IPS-15b (cell line): Measurements from ENCODE around the gene RPS27.
"Not testable (repeated sequence)": the region's sequence is repeated elsewhere in the genome, so short reads cannot be mapped to it uniquely, and the experiment has no call there.

Experiments
- H3K27me3 ChIP-seq: one replicate; pipeline ENCODE4 v1.6.1; 2013; ENCODE audit warnings: low read length; ENCODE audit not compliant: control insufficient read depth, insufficient read depth
- H3K36me3 ChIP-seq: one replicate; pipeline ENCODE4 v1.6.1; 2013; ENCODE audit warnings: low read length; ENCODE audit not compliant: control insufficient read depth, insufficient read depth
- H3K4me1 ChIP-seq: one replicate; pipeline ENCODE4 v1.6.1; 2013; ENCODE audit warnings: mild to moderate bottlenecking, low read length; ENCODE audit not compliant: control insufficient read depth, insufficient read depth
- H3K4me3 ChIP-seq: one replicate; pipeline ENCODE4 v1.5.1; 2013; ENCODE audit warnings: low read depth, low read length
- H3K9ac ChIP-seq: one replicate; pipeline ENCODE4 v1.6.1; 2013; ENCODE audit warnings: low read depth, mild to moderate bottlenecking, low read length
- H3K9me3 ChIP-seq: one replicate; pipeline ENCODE4 v1.6.1; 2013; ENCODE audit warnings: mild to moderate bottlenecking, low read length; ENCODE audit not compliant: control insufficient read depth, insufficient read depth

Gene RPS27

GRCh38 chr1:153995202-153995601 lies 4.6 kb downstream of the RPS27 start:
- Histone ChIP-seq H3K9me3 (no peaks in the 10 kb centered on the region), H3K27me3 (no peaks in the 10 kb centered on the region), H3K4me1 (no peaks in the 10 kb centered on the region), H3K4me3 (no peak overlapping the region), H3K36me3 (peaks cover 20% of the 10 kb centered on the region), H3K9ac (no peak overlapping the region)

GRCh38 chr1:153995640-153996039 lies 5.1 kb downstream of the RPS27 start:
- Histone ChIP-seq H3K27me3 (no peaks in the 10 kb centered on the region), H3K36me3 (peaks cover 20% of the 10 kb centered on the region), H3K4me3 (no peak overlapping the region)

GRCh38 chr1:153996882-153997281 lies 6.3 kb downstream of the RPS27 start:
- H3K9ac ChIP-seq, H3K4me3 ChIP-seq: not testable (repeated sequence)

More at GRCh38 chr1:153995640-153996039, 5.1 kb downstream of the RPS27 start:
- Histone ChIP-seq H3K9me3 (no peaks in the 10 kb centered on the region), H3K4me1 (no peaks in the 10 kb centered on the region), H3K9ac (no peak overlapping the region)

GRCh38 chr1:154000420-154000819 lies 9.9 kb downstream of the RPS27 start:
- Histone ChIP-seq H3K36me3 (no peaks in the 10 kb centered on the region), H3K9me3 (no peaks in the 10 kb centered on the region), H3K4me3 (no peak overlapping the region), H3K4me1 (no peaks in the 10 kb centered on the region), H3K9ac (no peak overlapping the region), H3K27me3 (no peaks in the 10 kb centered on the region)

More at GRCh38 chr1:153996882-153997281, 6.3 kb downstream of the RPS27 start:
- H3K27me3 ChIP-seq, H3K9me3 ChIP-seq, H3K4me1 ChIP-seq: not testable (repeated sequence)
- peaks cover 17% of the 10 kb centered on the region for H3K36me3 ChIP-seq

GRCh38 chr1:154006136-154006535 lies 15.6 kb downstream of the RPS27 start:
- H3K36me3 ChIP-seq = no peaks in the 10 kb centered on the region
- no peak overlapping the region for H3K9ac ChIP-seq
- H3K4me3 ChIP-seq = no peak overlapping the region
- H3K9me3 ChIP-seq = no peaks in the 10 kb centered on the region
- H3K4me1 ChIP-seq = no peaks in the 10 kb centered on the region
- no peaks in the 10 kb centered on the region for H3K27me3 ChIP-seq

GRCh38 chr1:154012129-154012528 lies 21.6 kb downstream of the RPS27 start:
- Histone ChIP-seq H3K4me3 (no peak overlapping the region), H3K27me3 (no peaks in the 10 kb centered on the region), H3K9ac (no peak overlapping the region), H3K36me3 (no peaks in the 10 kb centered on the region), H3K4me1 (no peaks in the 10 kb centered on the region), H3K9me3 (no peaks in the 10 kb centered on the region)

GRCh38 chr1:154012543-154012942 lies 22.0 kb downstream of the RPS27 start:
- not testable (repeated sequence) for H3K9me3 ChIP-seq, H3K9ac ChIP-seq, H3K4me1 ChIP-seq, H3K36me3 ChIP-seq, H3K4me3 ChIP-seq, H3K27me3 ChIP-seq

- Histone ChIP-seq H3K4me3 (no peak overlapping the region), H3K9me3 (no peaks in the 10 kb centered on the region), H3K4me1 (no peaks in the 10 kb centered on the region), H3K27me3 (no peaks in the 10 kb centered on the region), H3K9ac (no peak overlapping the region), H3K36me3 (no peaks in the 10 kb centered on the region)
These were observed 23.8 kb downstream of the RPS27 start for GRCh38 chr1:154014154-154014907.

GRCh38 chr1:154019269-154019668 lies 28.7 kb downstream of the RPS27 start:
- no peak overlapping the region for H3K4me3 ChIP-seq
- H3K27me3 ChIP-seq = no peaks in the 10 kb centered on the region
- no peaks in the 10 kb centered on the region for H3K4me1 ChIP-seq
- no peaks in the 10 kb centered on the region for H3K9me3 ChIP-seq
- H3K9ac ChIP-seq = no peak overlapping the region
- no peaks in the 10 kb centered on the region for H3K36me3 ChIP-seq

- H3K4me1 ChIP-seq = no peaks in the 10 kb centered on the region
- no peak overlapping the region for H3K4me3 ChIP-seq
- no peak overlapping the region for H3K9ac ChIP-seq
- H3K36me3 ChIP-seq = no peaks in the 10 kb centered on the region
- no peaks in the 10 kb centered on the region for H3K9me3 ChIP-seq
- H3K27me3 ChIP-seq = no peaks in the 10 kb centered on the region
These were observed 29.4 kb downstream of the RPS27 start for GRCh38 chr1:154019940-154020339.

GRCh38 chr1:154033697-154034096 lies 43.1 kb downstream of the RPS27 start:
- H3K9ac ChIP-seq, H3K9me3 ChIP-seq, H3K36me3 ChIP-seq, H3K4me1 ChIP-seq, H3K4me3 ChIP-seq, H3K27me3 ChIP-seq: not testable (repeated sequence)
